ENCODE results near the gene EML6.

Gene EML6

DNA sequence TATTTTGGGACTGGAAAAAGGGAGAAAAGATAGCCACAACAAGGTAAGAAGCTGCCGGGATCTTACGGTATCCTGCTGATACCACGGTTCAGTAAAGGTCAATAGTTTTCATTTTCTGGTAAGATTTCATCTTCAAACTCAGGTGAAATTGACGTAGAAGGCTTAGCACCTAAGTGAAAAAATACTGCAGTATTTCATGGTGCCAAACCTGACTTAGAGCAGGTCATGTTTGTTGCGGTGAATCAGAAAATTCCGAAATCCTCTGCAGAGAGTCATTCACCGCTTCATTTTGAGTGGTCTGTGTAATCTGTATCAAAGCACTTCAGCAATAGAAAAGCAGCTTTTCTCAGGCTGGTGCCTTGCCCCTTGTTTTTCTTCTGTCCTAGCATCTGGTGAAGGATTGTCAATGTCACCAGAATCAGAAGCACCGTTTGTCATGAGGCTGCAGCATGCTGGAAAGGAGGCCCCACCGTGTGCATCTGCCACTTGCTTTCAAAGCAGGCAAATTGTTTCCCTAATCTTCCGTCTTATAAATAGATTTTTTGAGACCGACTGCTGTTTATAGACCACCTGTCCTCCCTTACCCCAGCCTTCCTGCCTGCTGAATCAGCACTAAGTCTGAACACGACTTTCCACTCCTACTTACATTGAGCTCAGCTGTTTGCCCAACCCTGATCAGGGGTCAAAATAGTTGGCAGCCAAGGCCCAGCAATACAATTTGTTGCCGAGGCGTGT, 156.3 kb downstream of the EML6 start:
- no peak for DNase-seq (ENCODE audit: low read depth in 2 of 2)

DNA sequence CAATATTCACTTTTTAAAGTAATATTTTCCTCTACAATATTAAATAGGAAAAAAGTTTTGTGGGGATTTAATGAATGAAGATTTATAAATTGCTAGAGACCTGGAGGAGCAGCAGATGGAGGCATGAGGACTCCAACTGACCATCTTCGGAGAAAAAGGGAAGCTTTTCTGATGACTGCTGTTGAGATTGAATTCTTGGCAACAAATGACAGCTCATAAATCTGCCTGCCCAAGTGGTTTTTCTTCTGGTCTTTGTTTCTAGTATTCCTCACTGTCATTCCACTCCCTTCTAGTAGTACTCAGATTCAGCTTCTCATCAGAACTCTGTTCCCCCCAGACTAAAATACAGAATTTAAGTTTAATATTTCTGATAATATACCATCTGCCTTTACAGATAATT, 157.0 kb downstream of the EML6 start:
- DNase-seq (ENCODE audit: low read depth in 2 of 2), result no peak

DNA sequence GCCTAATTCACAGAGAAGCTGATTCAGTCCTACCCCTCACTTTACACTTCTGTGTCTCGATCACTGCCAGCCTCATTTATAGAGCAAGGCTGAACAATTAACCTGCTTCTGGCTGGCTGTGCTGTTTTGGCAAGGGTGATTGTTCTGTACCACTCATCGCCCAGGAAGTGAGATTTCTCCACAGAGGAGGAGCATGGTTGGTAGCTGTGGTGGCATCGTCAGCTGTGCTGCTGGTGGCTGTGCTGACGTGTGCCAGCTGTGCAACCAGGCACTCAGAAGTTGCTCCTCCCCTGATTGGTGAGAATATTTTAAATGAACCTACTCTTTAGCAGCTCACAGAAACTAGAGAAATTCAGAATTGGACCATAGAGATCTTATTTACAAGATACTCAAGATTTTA, 158.3 kb downstream of the EML6 start:
- DNase-seq (ENCODE audit: low read depth in 2 of 2), result no peak

DNA sequence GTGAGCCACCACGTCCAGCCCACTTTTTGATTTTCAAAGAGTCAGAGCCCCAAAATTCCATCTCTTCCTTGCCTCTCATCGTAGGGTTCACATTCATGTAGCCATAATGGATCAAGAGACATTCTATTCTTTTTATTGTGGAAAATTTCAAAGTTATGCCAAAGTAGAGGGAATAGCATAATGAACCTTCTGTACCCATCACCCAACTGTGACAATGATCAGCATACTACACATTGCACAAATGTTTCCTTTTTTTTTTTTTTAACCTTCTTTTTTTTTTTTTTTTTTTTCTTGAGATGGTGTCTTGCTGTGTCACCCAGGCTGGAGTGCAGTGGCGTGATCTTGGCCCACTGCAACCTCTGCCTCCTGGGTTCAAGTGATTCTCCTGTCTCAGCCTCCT, 162.4 kb downstream of the EML6 start:
- DNase-seq (ENCODE audit: low read depth in 2 of 2), result no peak

DNA sequence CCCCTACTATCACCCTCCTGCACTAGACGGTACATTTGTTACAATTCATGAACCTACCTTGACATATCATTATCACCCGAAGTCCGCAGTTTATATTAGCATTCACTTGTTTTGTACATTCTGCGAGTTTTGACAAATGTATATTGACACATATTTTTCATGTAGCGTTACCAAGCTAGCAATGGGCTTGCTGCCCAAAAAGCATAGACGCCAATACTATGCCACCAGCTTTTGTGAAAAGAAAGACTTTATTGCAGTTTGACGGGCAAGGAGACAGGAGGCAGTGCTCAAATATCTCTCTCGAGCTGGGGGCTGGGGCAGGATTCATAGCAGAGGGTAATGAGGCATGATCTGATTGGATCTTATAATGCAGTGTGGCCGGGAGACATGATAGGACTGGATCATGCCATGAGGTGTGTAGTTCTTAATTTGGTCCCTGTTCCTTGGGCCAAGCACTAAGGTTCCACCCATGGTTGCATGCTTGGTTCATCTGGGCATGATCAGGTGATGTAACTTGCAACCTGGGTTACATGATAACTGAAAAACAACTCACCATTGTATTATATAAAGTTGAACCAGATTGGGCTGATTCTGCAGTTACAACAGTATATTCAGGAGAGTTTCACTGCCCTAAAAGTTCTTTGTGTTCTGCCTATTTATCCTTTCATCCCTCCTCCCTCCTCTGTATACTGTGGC, 164.5 kb downstream of the EML6 start:
- DNase-seq (ENCODE audit: low read depth in 2 of 2), result no peak

DNA sequence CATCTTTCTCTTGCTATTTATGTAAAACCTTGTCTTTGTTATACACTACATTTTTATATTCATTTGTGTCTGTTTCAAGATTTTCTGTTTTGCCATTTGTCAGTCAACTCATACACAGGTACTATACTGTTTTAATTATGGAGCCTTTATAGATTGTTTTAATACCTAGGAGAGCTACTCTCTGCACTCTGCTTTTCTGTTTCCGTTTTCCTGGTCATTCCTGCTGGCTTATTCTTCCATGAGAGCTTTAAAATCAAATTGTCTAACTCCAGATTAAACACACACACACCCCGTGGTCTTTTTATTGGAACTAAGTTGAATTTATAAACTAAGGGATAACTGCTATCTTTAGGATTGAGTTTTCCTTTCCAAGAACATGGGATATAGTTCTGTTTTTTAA, 165.6 kb downstream of the EML6 start:
- DNase-seq (ENCODE audit: low read depth in 2 of 2), result no peak

DNA sequence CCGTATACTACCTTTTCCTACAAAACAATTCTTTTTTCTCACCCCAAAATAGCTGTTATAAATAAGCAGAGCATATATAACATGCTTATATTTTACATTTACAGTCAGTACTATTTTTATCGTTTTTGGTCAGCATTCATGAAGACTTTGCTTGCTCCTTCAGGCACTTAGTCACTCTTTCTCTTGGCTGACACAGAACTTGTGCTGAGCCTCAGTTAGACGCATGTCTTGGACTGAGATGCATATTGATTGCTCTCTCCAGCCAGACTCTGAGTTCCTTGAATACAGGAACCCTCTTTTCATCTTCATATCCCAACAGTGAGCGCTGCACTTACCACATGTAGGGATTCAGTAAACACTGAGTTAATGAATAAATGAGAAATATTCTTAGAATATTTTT, 168.4 kb downstream of the EML6 start:
- DNase-seq (ENCODE audit: low read depth in 2 of 2), result no peak

DNA sequence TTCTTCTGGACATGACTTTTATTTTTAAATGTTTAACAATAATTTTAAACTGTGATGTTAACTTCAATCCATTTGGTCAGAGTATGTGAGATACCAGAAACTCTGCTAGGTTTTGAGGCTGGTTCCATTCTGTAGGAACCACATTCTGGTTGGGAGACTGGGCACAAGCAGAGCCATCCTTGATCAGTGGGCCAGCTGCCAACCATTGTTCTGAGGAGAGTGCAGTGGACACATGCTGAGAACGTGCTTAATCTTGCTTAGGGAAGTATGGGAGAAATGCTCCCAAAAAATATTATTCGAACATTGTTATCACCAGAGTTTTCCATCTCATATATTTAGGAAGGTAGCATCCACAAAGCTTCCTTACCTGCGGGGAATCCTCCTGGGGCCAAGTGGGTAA, 171.0 kb downstream of the EML6 start:
- DNase-seq (ENCODE audit: low read depth in 2 of 2), result no peak

DNA sequence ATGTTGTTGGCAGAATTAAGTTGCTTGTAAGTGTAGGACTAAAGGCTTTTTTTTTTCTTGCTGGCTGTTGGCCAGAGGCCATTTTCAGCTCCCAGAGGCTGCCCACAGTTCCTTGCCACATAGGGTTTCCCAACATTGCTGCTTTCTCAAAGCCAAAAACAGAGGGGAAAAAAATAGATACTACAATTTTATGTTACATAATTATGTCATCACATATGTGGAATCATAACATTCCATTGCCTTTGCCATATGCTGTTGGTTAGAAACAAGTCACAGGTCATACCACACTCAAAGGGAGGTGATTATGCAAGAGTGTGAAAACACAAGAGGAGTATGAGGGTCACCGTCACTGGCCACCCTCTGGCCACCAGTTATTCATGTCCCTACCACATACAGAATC, 172.3 kb downstream of the EML6 start:
- no peak for DNase-seq (ENCODE audit: low read depth in 2 of 2)

DNA sequence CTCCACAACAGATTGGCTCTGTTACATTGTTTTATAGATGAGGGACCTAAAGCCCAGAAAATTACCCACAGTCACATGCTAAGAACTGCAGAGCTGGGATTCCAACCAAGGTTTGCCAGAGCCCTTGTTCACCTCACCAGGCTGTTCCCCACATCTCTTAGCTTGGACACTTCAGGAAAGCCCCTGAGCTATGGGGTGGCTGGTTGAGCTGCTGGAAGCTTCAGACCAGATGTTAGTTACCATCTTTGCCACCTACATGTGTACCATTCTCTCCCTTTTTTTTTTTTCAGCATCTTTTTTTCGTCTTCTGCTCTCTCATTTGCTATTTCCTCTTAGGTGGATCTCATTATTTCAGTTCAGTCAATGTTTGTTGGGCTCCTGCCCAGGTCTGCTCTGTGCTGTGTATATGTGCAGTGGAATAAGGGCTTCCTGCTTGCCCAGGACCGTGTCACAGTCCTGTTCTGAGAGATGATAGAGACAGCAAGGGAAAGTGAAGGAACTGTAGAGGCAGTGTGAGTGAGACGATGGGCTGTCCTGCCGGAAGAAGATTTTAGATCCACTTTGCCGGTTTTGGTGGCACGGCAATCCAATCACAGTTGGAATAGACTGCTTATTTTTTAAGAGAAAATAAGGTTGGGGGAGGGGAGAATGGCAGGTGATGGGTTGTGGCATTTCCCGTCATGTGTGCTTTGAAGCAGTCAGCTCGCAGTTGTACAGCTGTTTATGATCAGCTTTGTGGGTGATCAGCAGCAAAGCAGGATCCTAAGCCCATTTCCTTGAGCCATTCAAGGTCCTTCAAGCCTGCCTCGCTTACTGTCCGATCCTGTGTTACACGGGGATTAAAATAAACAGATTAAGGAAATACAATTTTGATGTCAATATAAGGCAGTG, 174.2 kb downstream of the EML6 start:
- no peak for DNase-seq (ENCODE audit: low read depth in 2 of 2)

DNA sequence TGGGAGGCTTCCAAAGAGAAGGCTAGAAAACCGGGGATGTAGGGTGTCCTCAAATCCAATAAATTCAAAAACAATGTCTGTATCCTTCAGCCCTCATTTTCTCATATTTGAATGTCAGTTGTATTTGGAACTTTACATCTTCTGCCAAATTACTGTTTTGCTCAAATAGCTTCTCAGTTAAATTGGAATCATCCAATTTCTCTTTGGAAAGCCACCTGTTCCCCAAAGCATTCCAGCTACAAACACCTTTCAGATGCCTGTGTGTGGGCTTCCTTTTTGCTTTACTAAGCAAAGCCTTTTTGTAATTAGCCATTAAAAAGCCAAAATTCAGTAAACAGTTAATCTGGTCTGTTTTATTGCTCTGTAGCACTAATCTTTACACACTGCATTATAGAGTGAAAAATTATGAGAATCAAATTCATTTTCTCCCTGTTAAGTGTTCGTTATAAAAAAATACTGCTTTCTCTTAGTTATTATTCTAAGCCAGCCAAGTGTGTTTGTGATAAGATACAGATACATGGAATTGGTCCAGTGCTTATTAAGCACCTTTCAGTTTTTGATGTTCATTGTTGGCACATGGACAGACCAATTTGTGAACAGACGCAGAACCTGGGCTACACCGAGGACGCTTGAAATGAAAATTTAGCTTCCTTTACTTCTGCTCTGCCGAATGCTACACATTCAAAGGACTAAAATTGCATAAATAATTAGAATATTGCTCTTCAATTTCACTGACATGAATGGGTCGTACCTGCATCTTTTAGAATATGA, 175.2 kb downstream of the EML6 start:
- no peak for DNase-seq (ENCODE audit: low read depth in 2 of 2)

DNA sequence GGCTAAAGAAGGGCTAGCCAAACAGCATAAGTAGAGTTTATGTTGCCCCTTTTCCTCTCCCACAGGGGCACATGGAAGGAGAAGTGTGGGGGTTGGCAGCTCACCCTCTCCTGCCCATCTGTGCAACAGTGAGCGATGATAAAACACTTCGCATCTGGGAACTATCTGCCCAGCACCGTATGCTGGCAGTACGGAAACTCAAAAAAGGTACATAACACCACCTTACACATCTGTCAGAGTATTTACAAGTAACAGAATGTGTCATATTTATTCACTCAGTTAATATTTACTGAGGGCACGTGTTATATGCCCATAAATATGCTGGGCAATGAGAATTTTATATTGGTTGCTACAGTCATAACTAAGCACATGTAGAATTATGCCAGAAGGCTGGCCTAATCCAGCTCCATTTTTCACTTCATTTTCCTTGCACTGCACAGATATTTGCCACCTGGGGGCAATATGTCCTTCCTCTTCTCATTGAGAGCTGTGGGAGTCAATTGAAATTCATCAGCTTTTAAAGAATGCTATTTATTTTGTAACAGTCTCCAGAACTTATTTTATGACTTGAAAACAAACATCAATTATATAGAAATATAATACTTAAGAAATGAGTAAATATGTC, 176.2 kb downstream of the EML6 start:
- DNase-seq (ENCODE audit: low read depth in 2 of 2), result no peak

DNA sequence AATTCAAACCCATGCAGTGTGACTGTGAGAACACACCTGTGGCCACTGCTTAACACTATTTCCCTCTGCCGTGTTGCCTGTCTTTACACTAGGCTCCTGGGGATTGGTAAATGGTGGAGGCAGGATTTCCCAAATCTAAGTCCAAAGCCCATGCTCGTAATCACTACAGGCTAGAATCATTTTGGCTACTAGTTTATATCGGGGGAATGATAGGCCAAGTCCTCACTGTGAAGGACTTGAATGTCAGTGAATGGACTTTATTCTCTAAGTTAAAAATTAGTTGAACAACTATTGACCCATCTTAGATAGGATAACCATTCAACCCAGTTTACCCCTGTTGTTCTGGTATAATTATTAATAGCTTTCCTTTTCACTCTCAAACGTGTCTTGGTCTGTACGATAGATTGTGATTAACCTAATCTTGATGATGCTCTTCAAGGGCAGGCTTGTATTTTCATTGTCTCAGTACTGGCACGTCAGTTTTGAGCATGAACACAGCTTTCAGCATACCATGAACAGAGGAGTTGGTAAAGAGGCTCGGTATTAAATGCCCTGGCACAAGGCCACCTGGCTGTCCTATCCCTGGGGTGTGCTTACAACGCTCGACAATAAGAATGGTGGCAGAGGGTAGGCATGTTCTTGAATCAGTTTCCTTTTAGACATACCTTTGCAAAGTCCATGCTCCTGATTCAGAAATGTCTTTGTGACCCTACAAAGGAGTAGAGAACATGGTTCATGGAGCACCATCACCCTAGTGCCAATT, 177.9 kb downstream of the EML6 start:
- DNase-seq (ENCODE audit: low read depth in 2 of 2), result no peak

DNA sequence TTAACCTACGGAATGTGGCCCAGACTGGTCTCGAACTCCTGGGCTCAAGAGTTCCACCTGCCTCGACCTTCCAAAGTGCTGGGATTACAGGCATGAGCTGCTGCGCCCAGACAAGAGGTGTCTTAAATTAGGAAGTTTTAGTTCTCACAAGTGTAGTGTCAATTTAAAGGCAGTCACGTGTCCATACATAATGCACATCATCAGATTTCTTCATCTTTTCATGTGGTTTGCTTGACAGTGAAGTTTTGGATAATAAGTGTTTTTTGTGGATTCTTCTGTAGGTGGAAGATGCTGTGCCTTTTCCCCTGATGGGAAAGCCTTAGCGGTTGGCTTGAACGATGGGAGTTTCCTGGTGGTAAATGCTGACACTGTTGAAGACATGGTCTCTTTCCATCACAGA, 179.3 kb downstream of the EML6 start:
- DNase-seq (ENCODE audit: low read depth in 2 of 2), result no peak

DNA sequence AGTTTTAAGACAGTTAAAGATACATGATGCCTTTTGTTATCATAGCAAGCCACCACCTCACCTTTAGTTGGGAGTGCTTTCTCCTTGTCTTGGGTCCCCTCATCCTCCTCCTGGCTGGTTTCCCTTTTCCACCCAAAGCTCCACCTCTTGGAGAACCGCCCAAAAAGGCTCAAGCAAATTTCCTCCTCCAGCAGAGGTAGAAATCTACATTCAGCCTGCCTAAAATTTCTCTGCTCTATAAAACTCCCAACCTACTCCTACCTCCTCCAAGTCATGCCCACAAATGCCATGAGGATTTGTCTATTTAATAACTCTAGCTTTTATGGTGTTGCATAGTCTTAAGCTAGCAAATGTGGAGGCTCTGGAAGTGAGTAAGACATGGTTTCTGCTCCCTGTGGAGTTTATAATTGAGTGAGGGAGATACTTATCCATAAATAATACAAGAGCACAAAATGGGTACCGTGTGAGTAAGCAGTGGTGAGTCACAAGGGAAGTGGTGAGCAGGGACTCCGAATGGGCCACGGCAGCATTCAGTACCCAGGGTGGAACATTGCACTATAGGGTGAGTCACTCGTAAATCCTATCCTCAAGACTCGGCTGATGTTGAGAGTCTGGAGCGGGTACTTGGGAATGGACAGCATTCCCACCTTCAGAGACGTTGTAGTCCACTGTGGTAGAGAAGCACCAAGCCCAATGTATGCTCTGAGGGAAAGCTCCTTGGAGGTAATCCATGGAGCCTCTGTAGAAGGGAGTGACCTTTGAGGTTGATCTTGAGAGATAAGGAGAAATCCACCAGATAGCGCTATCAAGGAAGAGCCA, 180.5 kb downstream of the EML6 start:
- peak in 1 of 2 donors; percentile 16 for DNase-seq (ENCODE audit: low read depth in 2 of 2)

DNA sequence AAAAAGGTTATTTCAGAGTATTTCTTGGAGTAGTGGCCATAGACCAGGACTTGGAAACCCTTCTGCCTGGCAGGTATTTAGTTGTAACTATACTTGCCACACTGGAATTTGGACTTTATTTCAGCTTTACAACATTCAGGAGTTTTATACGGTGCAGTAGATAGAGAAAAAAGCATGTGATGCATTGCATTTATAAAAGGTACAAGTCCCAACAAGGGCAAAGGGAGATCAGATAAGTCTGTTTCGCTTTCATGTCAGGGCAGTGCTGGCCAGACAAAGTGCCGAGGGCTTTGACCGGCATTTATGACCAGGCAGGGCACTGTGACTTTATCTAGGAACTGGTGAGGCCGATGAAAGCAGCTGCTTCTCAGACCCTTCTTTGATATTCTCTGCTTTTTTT, 181.4 kb downstream of the EML6 start:
- no peak for DNase-seq (ENCODE audit: low read depth in 2 of 2)

DNA sequence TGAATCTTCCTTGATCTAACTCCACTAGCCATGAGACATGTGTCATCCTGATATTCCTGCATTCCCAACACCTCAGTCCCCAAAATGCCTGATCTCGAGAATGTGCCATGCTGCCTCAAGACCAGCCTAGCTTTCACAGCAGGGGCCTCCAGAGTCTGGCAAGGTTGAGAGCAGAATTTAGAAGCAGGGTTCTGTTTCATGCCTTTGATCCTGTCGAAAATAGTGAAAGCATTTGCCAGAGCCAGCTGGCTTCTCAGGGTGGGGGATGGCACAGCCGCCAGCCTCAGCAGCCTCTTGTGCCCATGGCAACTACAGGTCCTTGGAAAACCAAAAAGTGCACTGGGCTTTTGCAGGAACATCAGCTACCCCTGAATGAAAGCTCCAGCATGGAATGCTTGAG, 183.3 kb downstream of the EML6 start:
- no peak for DNase-seq (ENCODE audit: low read depth in 2 of 2)

DNA sequence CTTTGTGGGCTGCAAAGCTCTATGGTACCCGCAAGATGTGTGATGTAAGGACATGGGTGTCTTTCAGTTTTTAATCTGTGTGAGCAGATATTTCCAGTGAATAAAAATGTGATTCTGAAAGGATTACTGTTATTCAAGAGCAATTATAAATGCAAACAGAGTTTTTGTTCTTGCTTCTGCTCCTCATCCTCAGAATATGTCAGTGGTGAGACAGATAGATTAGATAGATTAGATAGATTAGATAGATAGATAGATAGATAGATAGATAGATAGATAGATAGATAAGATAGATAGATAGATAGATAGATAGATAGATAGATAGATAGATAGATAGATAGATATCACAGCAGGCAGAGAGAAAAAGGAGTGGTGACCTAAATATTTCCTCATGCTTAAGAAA, 184.2 kb downstream of the EML6 start:
- DNase-seq (ENCODE audit: low read depth in 2 of 2), result no peak

DNA sequence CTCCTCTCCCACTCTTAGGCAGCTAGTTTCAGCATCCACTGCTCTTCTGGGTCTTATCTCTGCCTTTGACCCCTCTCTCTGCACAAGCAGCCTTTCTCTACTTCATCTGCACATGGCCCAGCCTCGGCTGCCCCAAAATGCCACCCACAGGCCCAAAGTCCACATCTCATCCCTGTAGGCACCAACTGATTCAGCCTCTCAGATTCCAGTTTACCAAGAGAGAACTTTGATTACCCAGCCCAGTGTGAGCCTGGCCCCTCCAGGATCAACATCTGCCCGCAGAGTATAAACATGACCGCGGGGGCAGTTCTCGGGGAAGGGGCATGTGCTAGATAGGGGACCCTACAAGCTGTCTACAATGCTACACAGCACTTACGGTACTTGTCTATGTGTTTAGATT, 185.1 kb downstream of the EML6 start:
- no peak for DNase-seq (ENCODE audit: low read depth in 2 of 2)

DNA sequence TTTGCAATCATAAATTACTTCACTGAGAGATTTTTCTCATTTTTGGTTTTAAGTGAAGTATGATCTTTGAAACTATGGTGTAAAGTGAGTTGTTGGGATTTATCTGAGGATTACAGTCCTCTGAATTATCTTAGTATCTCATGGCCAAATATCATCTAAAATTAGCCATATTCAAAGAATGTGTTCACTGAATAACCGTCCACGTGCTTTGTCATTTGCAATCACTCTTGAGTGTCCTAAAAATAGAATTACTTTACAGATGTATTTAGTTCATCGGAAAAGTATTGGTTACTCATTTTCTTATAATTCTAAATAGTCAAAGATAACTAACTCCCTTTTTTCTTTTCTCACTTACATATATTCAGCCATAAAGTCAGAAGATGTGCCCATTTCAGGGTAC, 185.5 kb downstream of the EML6 start:
- no peak for DNase-seq (ENCODE audit: low read depth in 2 of 2)
